PC-9 (cell line): Measurements from ENCODE around the gene NAA40. TPM values are rescaled to one million over a fixed set of nuclear protein-coding genes. Genes with fewer than 3 reads are reported as not detected.

ENCODE experiments used
- BruUV-seq: library from RNA; stranded (reverse); fragments of 400-500 nt; replicated peaks from 2 replicates; lab custom pipeline; 2021; lab: Mats Ljungman, UMichigan
- CTCF ChIA-PET: fragments of 300-600 bp; sonication (Branson Sonifier 250); formaldehyde crosslinking; loops from one replicate; lab custom pipeline; 2022; ENCODE audit warnings: antibody characterized with exemption; lab: Charles Lee
- POLR2A ChIA-PET: fragments of 300-600 bp; sonication (Branson Sonifier 250); formaldehyde crosslinking; loops from one replicate; lab custom pipeline; 2022; ENCODE audit warnings: antibody characterized with exemption; ENCODE audit not compliant: unreplicated experiment; lab: Charles Lee
- DNase-seq, 2 experiments: peaks; one replicate each; pipeline versions ENCODE4 v3.0.0 to v3.0.0-alpha.2; 2015 to 2022; ENCODE audit warnings: mixed read lengths in 1 of 2
- H2AFZ ChIP-seq: fragments of 200-600 bp; sonication (generic); 2 replicates; pipeline ENCODE4 v1.8.1; 2017; ENCODE audit warnings: antibody characterized with exemption
- H3F3A ChIP-seq: fragments of 200-600 bp; sonication (generic); 2 replicates; pipeline ENCODE4 v1.8.1; 2017; ENCODE audit warnings: antibody characterized with exemption, mild to moderate bottlenecking, low read depth; ENCODE audit not compliant: insufficient read depth
- H3K27ac ChIP-seq: fragments of 200-600 bp; sonication (generic); 2 replicates; pipeline ENCODE4 v1.6.1; 2016; ENCODE audit warnings: mixed run types
- H3K27me3 ChIP-seq: fragments of 200-600 bp; sonication (generic); 2 replicates; pipeline ENCODE4 v1.6.1; 2016; ENCODE audit warnings: low read depth, mixed run types; ENCODE audit not compliant: insufficient read depth
- H3K36me3 ChIP-seq: fragments of 200-600 bp; sonication (generic); 2 replicates; pipeline ENCODE4 v1.6.1; 2016; ENCODE audit warnings: low read depth, mixed run types
- H3K4me1 ChIP-seq: fragments of 200-600 bp; sonication (generic); replicated peaks from 2 replicates; pipeline ENCODE4 v1.6.1; 2016; ENCODE audit warnings: mixed run types; ENCODE audit not compliant: insufficient read depth
- H3K4me2 ChIP-seq: fragments of 200-600 bp; sonication (generic); 2 replicates; pipeline ENCODE4 v1.6.1; 2017; ENCODE audit warnings: mixed run types
- H3K4me3 ChIP-seq: fragments of 200-600 bp; sonication (generic); 2 replicates; pipeline ENCODE4 v1.6.1; 2016; ENCODE audit warnings: mixed run types
- H3K79me2 ChIP-seq: fragments of 200-600 bp; sonication (generic); 2 replicates; pipeline ENCODE4 v1.6.1; 2017; ENCODE audit warnings: low read depth, mixed run types
- H3K9me2 ChIP-seq: fragments of 200-600 bp; sonication (generic); 2 replicates; pipeline ENCODE4 v1.8.1; 2017; ENCODE audit warnings: mild to moderate bottlenecking; ENCODE audit not compliant: insufficient read depth
- H3K9me3 ChIP-seq: fragments of 200-600 bp; sonication (generic); 2 replicates; pipeline ENCODE4 v1.8.1; 2016; ENCODE audit warnings: low read depth; ENCODE audit not compliant: insufficient read depth
- H4K20me1 ChIP-seq: fragments of 200-600 bp; sonication (generic); 2 replicates; pipeline ENCODE4 v1.8.1; 2017; ENCODE audit not compliant: insufficient read depth
- CTCF ChIP-seq: fragments of 200-600 bp; sonication (generic); conservative IDR thresholded peaks from 2 replicates; pipeline ENCODE4 v1.6.1; 2017; ENCODE audit warnings: mixed run types, antibody characterized with exemption, mild to moderate bottlenecking, moderate library complexity
- EZH2 ChIP-seq: fragments of 200-600 bp; sonication (generic); IDR thresholded peaks from 2 replicates; pipeline ENCODE4 v1.8.0; 2017; ENCODE audit warnings: antibody characterized with exemption, low read depth
- intact Hi-C: fragments of 100-400 bp; cut with micrococcal nuclease; formaldehyde crosslinking; loops from one replicate; pipeline ENCODE4 v1.10.0; 2022; ENCODE audit not compliant: unreplicated experiment
- total RNA-seq: library from RNA; stranded (reverse); gene quantifications from 2 replicates; pipeline ENCODE4 v1.2.3, GENCODE V29; 2021

Gene NAA40
- total RNA-seq, 1 experiment from 2014 or later: 47.4 TPM

DNA sequence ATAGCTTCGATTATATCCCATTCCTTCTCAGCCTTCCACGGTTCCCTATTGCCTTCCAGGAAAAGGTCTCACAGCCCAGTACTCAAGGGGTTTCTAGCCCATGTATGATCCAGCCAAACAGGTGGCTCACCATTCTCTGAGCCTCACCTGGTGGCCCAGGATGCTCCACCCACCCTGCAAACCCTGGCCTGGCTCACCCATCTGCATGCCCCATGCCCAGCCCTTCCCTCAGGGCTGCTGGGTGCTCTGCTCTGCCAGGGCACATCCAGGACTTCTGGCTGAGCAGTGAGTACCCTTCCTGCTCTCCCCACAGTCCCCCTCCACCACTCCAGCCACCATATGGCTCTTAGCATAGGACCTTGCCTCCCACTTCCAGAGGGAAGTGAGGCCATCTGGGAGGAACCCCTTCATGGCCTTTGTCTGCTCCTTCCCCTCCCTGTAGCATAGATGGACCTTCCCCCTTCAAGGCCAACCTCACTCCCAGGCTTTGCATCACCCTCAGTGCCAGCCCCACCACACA is 16.1 kb upstream of the NAA40 start:
- H3K4me3 ChIP-seq: no peak overlapping the region
- intact Hi-C loops: no loop called here
- H3K27ac ChIP-seq: no peak overlapping the region
- no peaks in the 10 kb centered on the region for H3K27me3 ChIP-seq
- no TSS peak for BruUV-seq
- H3F3A ChIP-seq: peaks cover 33% of the 10 kb centered on the region
- ChIA-PET CTCF (no interaction called here), POLR2A (interaction anchor here (0.7 to 0.9 kb wide), 2 partner anchors 12 to 199 kb away, joined by 5 to 6 read pairs; no protein-coding TSS in a partner anchor)
- H3K36me3 ChIP-seq: no peaks in the 10 kb centered on the region
- peak in 1 of 2 experiments; percentile 53 for DNase-seq
- H3K79me2 ChIP-seq: no peaks in the 10 kb centered on the region
- no peaks in the 10 kb centered on the region for H3K9me2 ChIP-seq
- peaks cover 41% of the 10 kb centered on the region for H3K4me1 ChIP-seq
- TF ChIP-seq EZH2 (no peak), CTCF (no peak)
- no peaks in the 10 kb centered on the region for H3K9me3 ChIP-seq
- no peaks in the 10 kb centered on the region for H4K20me1 ChIP-seq
- H2AFZ ChIP-seq: no peak overlapping the region
- H3K4me2 ChIP-seq: 0 out of 2 replicates have a peak overlapping the region, but pooled peaks have one; percentile 4

DNA sequence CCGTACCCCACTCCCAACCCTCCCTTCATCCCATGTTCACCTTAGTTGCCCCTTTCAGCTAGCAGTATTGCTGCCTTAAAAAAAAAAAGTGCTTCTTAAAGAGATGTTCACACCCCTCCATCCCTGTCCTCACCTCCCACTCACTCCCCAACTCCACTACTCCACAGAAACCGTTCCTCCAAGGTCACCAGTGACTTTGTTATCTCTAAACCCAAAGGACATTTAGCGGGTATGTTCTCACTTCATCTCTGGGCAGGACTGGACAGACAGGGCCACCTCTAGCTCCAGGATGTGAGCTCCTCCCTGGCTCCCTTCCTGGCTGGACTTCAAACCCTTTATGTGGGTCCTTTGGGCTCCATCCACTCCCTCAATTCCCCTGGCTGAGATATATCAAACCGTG is 15.5 kb upstream of the NAA40 start:
- Histone ChIP-seq H3K36me3 (no peaks in the 10 kb centered on the region), H3F3A (peaks cover 29% of the 10 kb centered on the region), H3K4me1 (peaks cover 36% of the 10 kb centered on the region), H3K27me3 (no peaks in the 10 kb centered on the region), H3K27ac (no peak overlapping the region), H3K79me2 (no peaks in the 10 kb centered on the region), H4K20me1 (no peaks in the 10 kb centered on the region), H3K4me3 (no peak overlapping the region), H3K9me3 (no peaks in the 10 kb centered on the region), H2AFZ (no peak overlapping the region), H3K4me2 (0 out of 2 replicates have a peak overlapping the region, but pooled peaks have one; percentile 4), H3K9me2 (no peaks in the 10 kb centered on the region)
- BruUV-seq: no TSS peak
- intact Hi-C loops: no loop called here
- POLR2A ChIA-PET: interaction anchor here (0.9 kb wide), 1 partner anchor 11 kb away, joined by 6 read pairs; no protein-coding TSS in a partner anchor
- TF ChIP-seq EZH2: no peak
- TF ChIP-seq CTCF: no peak
- DNase-seq: no peak
- CTCF ChIA-PET: no interaction called here

DNA sequence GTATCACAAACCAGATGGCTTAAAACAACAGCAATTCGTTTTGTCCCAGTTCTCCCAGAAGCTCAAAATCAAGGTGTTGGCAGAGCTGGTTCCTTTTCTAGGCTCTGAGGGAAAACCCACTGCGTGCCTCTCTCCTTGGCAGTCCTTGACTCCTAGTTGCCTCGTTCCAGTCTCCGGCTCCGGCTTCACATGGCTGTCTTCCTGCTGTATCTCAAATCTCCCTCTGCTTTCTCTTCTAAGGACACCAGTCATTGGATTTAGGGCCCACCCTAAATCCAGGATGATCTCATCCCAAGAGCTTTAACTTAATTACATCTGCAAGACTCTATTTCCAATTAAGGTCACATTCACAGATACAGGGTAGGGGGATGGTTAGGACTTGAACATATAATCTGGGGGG is 9.2 kb upstream of the NAA40 start:
- H3F3A ChIP-seq: no peaks in the 10 kb centered on the region; the same call in 1 of the 2 replicates
- no peaks in the 10 kb centered on the region for H3K27me3 ChIP-seq
- no peaks in the 10 kb centered on the region for H3K79me2 ChIP-seq
- no peak for DNase-seq
- BruUV-seq: no TSS peak
- TF ChIP-seq CTCF (no peak), EZH2 (no peak)
- intact Hi-C loops: loop anchor here (10.0 kb wide), 1 partner anchor 255 kb away; the partner anchor contains the start of gene ATL3
- no peaks in the 10 kb centered on the region for H3K9me2 ChIP-seq
- peaks cover 7% of the 10 kb centered on the region; the same call in 1 of the 2 replicates for H3K4me1 ChIP-seq
- no peak overlapping the region for H3K27ac ChIP-seq
- H3K4me3 ChIP-seq: no peak overlapping the region
- no peak overlapping the region for H2AFZ ChIP-seq
- H3K9me3 ChIP-seq: no peaks in the 10 kb centered on the region
- no peaks in the 10 kb centered on the region for H3K36me3 ChIP-seq
- CTCF ChIA-PET: interaction anchor here (0.7 kb wide), 1 partner anchor 179 kb away, joined by 3 read pairs; no protein-coding TSS in a partner anchor
- POLR2A ChIA-PET: no interaction called here
- no peak overlapping the region for H3K4me2 ChIP-seq
- no peaks in the 10 kb centered on the region for H4K20me1 ChIP-seq
